ENCODE results near the gene GABRB1.

Gene GABRB1

DNA sequence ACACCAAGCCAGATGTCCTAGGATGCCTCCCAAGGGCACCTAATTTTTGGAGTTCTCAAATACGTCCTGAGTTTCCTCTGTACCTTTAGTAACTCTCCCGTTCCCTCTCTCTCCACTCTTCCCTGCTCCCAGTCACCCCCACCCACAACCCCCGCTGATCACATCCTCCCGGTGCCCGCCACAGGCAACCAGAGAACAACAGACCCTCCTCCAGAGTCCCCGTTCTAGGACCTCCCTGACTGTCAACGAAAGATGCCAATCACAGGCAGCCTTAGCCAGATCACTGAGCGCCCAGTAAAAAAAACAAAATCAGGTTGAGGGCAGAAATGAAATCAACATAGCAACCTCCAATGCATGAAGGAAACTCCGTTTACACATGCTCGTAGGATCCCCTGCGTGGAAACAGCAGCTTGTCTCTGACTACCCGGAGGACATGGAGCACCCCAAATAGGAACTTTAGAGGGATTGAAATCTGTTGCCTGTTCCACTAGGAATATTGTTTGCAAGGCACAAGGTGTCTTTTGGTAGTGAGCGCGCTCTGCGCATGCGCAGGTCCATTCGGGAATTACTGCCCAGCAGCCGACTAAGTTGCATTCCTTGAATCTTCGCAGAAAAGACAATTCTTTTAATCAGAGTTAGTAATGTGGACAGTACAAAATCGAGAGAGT, at the start of gene GABRB1:
Gene GABRB1 (plus strand): TSS at position 557 of the 668 bp plus-strand sequence.
- peak; percentile 4 to 88 (median 57) for DNase-seq

DNA sequence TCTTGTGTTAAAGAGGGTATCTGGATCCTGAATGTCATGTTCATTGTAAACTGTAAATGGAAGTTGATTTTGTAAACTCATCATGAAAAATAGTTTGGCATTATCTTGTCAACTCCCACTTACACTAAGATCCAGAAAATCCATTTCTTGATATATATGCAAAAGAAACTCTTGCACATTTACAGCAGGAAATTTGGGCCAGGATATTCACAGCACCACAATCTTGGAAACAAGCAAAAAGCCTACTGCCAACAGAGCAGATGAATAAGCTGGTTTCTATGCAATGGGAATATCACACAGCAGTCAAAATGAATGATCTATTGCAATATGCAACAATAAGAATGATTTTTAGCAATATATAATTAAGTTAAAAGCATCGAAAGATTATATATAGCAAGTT, 46.6 kb upstream of the GABRB1 start:
- no peak for DNase-seq

DNA sequence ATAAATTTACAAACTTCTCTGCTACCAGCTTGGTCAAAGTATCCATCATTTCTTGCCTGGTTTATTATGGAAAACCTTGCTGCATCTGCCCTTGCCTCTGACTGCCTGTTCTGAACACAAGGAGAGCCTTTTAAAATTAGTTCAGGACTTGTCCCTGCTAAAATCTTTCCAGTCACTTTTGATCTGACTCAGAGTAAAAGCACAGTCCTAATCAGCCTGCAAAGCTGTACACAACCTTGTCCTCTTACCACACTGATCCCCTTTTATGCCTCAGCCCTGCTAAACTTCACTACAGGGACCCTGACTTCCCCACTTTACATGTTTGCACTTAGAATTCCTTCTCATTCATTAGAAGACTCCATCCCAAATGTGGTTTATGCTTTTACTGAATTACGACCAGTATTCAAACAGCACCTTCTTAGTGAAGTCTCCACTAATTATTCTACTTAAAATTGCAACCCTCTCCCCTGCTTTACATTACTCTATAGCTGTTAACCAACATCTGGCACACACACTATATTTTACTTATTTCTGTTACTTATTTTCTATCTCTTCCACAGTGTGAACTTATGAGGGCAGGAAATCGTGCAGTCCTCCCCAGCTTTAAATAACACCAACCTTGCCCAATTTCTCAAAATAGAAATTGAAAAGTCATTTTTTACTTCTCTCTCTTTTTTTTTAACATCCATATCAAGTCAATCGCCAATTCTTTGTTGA, 44.3 kb upstream of the GABRB1 start:
- no peak for DNase-seq

DNA sequence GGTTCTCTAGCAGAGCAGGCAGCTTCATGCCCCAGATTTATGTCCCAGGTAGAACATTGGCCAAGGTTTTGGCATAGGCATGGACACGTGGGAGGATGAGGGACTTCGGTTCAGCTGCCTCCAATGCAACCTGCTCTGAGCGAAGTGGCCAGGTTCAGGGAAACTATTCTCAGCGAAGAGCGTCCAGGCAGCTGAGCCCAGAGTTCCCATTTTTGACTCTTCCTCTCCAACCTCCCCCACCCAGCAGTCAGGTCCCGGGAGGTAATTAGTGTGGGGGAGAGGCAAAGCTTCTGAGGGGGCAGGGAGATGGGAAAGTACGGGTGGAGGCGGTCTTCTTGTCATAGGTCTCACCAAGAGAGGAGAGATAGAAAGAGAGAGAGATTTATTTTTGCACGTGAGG, 39.0 kb upstream of the GABRB1 start:
- peak in 1 of 51 donors; percentile 69 for DNase-seq

DNA sequence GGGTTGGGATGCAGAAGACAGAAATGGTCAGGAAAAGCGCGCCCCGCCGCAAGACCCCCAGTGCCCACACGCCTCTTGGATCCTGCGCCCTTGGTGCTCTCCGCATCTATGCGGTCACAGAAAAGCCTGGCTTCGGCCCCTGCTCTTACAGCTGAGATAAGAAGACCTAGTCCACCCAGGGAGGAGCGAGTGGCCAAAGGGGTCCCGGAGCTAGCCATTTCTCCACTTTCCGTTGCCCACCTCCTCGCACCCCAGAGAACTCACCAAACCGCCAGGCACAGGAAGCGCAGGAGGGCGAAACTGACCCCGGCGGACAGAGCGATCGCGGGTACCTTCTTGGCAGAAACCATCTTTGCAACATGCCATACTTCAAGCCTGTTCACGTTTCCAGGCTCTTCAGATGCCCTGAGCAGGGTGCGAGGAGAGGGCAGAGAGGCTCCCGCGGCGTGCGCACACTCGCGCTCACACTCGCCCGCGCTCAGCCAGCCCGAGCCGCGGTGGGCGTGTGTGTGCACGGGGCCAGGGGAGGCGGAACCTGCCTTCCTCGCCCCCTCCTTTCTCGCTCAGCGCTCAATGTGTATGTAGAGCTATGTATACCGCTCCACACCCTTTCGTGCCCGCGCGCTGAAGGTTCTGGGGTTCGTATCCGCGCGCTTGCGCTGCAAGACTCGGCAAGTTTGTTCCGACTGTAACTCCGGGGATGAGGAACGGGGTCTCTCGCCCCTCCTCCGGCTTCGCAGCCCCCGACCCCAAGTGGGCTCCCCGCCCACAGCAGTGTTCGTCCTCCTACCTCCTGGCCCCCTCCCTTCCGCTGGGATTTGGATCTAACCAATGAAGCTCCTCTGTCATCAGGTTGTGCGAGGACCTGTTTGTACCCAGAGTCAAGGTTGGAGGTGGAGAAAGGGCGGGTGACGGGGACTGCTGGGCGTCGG, 38.0 kb upstream of the GABRB1 start, which contains the start of gene GABRA4:
Gene GABRA4 (minus strand): TSS at position 507 of the 932 bp plus-strand sequence. CDS start 157 bp downstream, at position 350.
- DNase-seq: peak in 14 of 51 donors; percentile 6 to 69 (median 18)

DNA sequence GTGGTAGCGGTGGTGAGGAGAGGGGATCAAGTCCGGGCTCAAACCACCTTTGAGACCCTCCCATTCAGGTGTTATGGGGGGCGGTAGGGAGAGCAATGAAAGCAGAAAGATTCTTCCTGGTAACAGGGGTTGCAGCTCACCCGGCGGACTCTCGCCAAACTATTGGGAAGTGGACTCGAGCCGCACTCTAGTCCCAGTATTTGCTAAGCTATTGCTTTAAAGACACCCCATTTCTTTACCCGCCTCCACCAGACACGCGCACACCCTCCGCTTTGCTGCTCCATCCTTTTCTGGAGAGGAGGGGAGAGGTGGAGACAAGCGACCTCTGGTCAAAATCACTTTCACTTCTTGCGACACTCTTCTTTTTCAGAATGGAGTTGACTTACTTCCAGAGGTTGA, 37.4 kb upstream of the GABRB1 start:
- peak in 3 of 51 donors; percentile 7 to 58 (median 15) for DNase-seq

DNA sequence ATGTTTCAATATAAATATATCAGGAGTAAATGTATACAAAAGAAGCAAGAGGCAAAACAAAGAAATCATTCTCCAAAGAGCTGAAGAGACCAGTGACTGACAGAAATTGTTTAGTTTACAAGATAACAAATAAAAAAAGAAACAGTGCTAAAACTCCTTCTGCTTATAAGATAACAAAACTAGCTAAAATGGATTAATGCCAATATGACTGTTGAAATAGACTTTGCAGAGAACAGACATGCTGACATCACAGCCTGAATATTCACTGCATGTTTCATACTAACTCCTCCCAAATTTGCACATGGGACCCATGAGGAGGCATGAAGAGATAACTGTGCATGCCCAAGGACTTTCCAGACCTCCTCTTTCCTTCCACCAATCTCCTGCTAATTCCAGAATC, 31.8 kb upstream of the GABRB1 start:
- no peak for DNase-seq

DNA sequence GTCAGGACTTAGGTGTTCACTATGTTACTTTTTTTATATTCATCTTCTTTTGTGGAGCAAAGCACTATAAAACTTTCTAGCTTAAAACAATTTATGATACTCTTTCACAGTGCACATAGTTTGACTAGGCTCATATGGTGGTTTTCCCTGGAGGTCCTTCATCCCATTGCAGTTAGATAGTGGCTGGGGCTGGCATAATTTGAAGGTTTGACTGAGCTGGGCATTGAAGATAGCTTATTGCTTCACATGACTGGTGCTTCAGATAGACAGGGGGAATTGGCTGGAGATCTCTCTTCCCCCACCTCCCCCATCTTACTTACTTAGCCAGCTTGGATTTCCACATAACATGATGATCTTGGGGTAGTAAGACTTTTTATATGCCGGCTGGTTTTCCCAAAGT, 31.0 kb upstream of the GABRB1 start:
- no peak for DNase-seq

DNA sequence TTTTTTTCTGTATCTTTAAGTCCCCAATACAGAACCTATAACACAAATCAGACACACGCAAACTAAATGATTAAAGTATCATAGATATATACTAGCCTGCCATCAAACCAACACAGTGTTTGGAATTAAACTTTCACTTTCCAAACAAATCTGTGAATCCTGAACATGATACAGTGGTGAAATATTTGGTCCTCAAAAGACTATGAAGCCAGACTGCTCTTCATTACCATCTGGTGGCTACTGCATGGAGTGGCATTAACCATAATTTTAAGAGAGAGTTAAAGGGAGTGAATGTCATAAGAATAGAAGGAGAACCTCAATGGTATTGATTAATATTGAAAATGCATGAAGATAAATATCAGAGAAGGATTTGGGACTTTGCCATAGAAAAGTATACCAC, 28.8 kb upstream of the GABRB1 start:
- peak in 1 of 51 donors; percentile 5 for DNase-seq

DNA sequence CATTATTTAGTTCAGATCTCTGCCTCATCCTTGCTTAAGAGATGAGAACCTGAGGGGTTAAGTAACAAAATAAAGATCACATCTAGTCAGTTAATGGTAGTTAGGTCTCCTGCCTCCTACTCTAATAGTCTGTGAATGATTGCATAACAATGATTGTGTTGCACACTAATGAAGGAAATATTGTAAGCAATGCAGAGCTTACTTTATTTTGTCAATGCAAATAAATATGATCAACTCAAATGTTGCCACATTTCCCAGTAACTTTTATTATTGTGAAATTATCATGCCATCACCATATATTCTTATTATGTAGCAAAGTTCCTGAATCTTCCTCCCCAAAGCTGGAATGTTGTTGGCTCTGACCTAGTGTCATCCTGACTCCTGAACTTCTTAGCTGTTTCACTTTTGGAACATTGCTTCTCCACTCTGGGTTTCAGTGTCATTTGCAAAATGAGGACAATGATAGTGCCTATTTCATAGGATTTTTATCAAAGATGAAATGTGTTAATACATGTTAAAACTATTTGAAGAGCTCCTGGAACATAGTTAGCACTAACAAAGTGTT, 20.9 kb upstream of the GABRB1 start:
- no peak for DNase-seq

DNA sequence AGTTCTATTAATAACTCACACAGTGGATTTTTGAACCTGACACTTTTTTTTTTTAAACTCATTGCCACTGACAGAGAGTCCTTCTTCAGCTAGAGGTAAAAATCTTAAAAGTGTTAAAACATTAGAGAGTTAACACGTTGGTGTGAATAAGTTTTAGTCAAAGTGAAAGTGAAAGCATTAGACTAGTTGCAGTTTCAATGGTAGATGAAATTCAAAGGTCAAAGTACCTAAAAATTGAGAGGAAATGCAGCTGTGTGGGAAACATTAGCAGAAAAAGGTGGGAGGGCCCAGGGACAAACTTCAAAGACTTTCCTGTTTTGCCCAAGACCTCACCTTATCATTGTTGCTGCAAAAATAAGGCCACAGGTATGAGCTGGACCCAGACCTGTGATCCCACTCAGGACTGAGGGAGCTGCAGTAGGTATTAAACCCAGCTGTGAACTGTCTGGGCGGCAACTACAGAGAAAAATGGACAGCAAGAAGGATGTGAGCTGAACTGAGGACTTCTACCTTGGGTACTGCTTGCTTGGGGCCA, 20.4 kb upstream of the GABRB1 start:
- DNase-seq: no peak

DNA sequence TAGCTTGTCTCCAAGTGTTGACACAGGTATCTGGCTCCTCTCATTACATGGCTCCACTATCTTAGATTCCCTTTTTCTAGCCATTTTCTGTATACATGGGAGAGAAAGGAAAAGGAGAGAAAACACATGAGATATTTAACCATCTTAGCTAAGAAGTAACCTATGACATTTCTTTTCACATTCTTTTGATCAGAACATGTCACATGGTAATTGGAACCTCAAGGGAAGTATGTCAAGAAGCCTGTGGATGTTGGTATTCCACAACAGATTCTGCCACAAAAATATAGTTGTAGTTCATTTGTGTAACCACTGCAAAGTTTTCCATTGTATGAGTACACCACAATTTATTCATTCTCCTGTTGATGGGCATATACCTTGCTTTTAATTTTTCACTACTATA, 18.7 kb upstream of the GABRB1 start:
- no peak for DNase-seq

DNA sequence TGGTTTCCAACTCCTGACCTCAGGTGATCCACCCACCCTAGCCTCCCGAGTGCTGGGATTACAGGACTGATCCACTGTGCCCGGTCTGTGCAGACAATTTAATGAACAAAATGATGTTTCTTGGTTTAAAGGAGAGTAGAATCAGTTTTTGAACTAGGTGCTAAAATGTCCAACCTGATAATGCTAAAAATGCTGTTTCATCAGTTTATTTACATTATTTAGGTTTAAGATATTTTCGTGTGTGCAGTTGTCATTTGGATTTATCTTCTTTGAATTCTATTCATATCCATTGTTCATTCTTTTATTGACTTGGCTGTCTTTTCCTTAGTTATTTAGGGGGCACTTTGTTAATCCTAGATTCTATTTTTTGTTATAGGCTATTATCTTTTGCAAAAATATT, 18.0 kb upstream of the GABRB1 start:
- DNase-seq: no peak

DNA sequence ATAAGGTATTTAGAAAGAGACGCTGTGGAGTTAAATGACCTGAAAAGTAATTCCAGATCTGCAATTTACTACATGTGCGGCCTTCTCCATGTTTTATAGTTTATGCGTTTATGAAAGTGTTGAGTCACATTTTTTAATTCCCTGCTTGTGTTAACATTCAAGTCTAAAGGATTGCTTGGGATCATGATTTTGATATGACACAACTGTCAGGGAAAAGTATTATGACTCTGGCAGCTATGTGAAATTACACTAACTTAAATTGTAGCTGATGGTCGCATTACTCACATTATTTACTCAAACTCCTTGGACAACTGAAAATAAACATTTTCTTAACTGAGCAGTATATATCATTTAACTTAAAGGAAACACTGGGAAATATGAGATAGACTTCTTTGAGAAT, 14.3 kb upstream of the GABRB1 start:
- DNase-seq: no peak

DNA sequence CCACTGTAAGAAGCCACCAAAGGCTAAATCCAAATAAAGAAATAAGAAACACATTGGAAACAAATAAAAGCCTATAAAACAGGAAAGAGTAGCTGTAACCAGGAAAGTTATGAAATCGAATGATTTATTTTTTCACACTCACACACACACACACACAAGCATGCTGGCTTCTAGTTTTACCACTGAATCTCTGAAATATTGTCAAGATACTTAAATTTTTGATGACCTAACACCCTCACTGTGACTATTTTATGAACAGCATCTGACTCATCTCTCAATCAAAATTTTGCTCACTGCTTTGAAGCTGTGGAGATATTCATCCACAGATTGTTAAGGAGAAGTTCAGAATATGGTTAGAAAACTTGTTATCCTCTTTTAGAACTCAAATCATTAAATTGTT, 13.9 kb upstream of the GABRB1 start:
- no peak for DNase-seq

DNA sequence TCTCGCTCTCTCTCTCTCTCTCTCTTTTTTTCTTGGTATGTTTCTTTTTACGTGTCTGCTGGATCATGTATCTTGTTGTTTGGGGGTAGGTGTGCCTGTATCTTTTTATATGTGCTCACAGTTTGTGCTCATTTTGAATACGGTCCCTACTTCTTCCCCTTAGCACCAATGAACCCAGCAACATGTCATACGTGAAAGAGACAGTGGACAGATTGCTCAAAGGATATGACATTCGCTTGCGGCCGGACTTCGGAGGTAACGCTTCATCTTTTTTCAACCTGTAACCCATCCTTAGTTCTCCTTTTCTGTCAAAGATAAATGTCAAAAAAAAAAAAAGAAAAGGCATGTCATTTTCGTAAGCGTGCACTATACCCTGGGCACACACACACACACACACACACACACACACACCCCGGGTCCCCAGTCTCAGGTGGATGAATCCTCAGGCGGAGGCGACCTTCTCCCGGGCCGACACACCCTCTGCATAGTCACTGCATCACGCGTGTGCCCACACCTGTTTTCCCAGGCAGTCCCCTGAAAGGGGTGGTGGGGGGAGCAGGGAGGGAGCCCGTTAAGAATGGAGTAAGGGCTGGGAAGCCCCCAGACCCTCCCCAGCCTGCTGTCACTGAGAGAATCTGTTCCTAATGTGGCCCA, 511 bp downstream of the GABRB1 start:
- peak in 21 of 51 donors; percentile 1 to 69 (median 30) for DNase-seq

DNA sequence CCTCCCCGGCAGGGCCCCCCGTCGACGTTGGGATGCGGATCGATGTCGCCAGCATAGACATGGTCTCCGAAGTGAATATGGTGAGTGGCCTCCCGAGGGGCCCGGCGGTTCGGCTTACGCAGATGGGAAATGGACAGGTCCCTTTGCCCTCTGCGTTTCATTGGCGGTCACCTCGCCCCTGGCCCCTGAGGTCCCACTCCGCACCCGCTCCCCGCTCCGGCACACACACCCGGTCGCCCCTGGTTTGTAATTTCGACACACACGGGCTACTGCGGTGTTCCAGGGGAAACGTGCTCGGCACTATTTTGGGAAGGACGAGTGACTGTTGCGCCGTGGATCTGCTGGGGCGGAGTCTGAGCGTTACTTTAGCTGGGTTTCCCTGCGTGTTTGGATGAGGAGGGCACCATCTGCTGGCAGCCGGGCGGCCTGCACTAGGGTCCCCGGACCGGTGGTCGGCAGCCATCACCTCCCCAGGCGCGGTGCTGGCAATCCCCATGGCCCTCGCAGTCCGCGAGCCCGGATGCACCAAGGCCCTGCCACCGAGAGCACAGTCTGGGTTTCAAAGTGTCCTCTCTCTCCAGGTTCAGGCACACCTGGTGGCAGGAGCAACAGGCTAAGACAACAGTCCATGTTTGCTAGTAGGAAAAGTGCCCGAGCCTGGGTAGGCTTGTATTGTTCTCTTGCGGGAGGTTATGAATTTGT, 1.2 kb downstream of the GABRB1 start:
- DNase-seq: peak in 50 of 51 donors; percentile 14 to 90 (median 62)

DNA sequence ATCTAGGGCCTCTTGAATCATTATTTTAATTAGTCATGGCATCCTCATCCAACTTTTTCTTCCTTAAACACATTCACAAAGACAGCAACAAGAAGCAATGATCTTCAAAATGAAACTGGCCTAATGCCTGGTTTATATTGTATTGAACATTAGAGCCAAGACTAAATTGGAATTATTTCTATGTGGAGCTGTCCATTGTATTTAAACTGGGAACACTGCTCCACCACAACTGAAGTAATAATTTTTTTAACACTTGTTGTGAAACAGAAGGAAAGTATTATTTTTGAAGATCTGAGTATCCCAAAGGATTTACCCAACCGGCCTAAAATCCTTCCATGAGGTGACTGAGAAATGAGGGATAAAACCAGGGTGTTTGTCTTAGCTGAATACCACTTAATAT, 6.9 kb downstream of the GABRB1 start:
- no peak for DNase-seq

DNA sequence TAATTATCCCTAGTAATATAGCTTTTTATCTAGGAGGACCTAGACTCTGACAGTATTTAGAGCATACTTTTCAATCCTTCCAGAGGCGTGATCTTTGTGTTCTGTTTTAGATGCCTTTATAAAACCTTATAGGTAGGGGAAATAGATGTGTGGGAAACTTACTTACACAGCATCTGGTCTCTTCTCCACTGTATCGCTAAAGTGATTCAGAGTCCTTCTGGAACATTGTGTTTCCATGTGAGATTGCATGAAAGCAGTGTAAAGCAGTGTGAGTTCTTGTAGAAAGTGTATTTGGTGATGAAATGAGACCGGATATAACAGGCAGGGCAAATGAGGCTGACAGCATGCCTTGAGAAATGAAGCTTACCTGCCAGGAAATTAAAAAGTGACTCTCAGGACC, 9.5 kb downstream of the GABRB1 start:
- no peak for DNase-seq

DNA sequence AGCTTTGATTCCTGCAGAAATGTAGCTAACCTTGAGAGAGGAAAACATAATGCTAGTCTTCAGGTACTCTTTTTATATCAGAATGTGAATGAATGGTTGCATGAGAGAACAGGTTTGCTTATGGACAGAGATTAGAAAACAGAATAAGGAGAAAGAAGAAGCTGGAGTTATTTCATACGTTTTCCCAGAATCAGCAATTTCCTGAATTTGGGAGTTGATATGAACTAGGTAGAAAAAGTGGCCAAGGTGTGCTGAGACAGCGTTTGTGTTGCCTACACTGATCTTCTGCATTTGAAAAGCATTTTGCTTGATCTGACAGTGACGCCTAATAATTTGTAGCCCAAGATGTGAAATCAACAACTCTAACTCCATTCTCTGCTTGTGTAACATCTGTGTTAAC, 12.5 kb downstream of the GABRB1 start:
- no peak for DNase-seq
